HG03558 (cell line): ENCODE data around the gene CD79A.

ENCODE experiments used
- ATAC-seq: cut with Tn5 transposase; IDR thresholded peaks from one replicate; pipeline ENCODE4 v1.9.1; 2021; ENCODE audit warnings: moderate number of reproducible peaks; ENCODE audit not compliant: unreplicated experiment; ENCODE audit errors: extremely low read depth

CD79A gene

DNA sequence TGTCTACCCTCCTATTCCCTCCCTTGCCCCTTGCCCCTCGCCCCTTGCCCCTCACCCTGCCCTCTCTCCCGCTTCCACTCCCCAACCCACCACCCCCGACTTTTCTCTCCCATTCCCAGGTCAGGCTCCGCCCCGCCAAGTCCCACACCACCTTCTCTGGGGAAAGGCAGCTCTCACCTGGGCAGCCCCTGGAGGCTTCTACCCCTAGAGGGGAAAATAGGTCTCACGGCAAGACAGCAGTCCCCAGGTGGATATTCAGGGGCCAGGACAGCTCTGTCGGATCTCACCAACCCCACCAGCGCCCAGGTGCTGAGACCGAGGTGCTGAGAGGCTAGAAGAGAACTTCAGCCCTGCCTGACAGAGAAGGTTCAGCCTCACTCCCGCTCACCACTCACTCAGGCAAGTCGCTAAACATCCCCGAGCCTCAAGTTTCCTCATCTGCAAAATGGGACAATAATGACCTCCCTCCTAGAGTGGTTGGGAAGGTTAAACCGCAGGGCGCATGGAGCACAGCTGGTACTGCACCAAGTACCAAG, 52.5 kb downstream of the CD79A start:
- no peak for ATAC-seq

DNA sequence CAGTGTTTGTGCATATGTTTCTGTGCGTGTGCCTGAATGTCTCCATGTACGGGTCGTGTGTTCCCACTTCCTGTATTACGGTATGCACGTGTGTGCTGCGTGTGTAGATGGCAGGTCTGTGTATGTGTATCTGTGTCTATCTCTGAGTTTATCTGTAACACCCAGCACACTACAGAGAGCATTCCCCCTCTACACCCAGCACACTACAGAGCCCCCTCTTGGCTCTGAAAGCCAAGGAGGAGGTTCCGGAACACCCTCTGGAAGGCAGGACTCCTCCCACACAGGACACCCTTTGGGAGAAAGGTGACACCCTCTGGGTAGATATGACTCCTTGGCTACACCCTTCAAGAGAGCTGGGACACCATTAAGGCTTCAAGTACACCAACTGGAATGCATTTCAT, 53.2 kb downstream of the CD79A start:
- ATAC-seq = no peak
